ENCODE measurements around the gene NKAIN2. TPM values are rescaled to one million over a fixed set of nuclear protein-coding genes. Genes with fewer than 3 reads are reported as not detected.
"Not testable (repeated sequence)": the region's sequence is repeated elsewhere in the genome, so short reads cannot be mapped to it uniquely, and the experiment has no call there.

NKAIN2 gene
- total RNA-seq, 2 experiments from 2014 or later, result not detected

- H3K9me3 Mint-ChIP-seq (ENCODE audit: low read depth), result peaks cover 19% of the 10 kb centered on the region
- H3K4me3 Mint-ChIP-seq, result no peak overlapping the region
- no peaks in the 10 kb centered on the region for H3K27me3 Mint-ChIP-seq
- no peak for DNase-seq
- CTCF ChIA-PET, result interaction anchor here (1.1 kb wide), 1 partner anchor 309 kb away, joined by 3 read pairs; no protein-coding TSS in a partner anchor
- H3K36me3 Mint-ChIP-seq (ENCODE audit: low read depth), result peaks cover 2% of the 10 kb centered on the region
- no peaks in the 10 kb centered on the region for H3K4me1 Mint-ChIP-seq
- no peak overlapping the region for H3K27ac Mint-ChIP-seq
- ATAC-seq, result no peak
- POLR2A ChIA-PET, result no interaction called here
- intact Hi-C loops (cut with DNase I, micrococcal nuclease), result no loop called here
Observed at GRCh38 chr6:124676033-124676432, 872.4 kb downstream of the NKAIN2 start.

GRCh38 chr6:124677874-124678273 lies 874.2 kb downstream of the NKAIN2 start:
- POLR2A ChIA-PET, result no interaction called here
- H3K9me3 Mint-ChIP-seq (ENCODE audit: low read depth), result peaks cover 19% of the 10 kb centered on the region

GRCh38 chr6:124679387-124679786 lies 875.7 kb downstream of the NKAIN2 start:
- ChIA-PET CTCF (no interaction called here), POLR2A (no interaction called here)
- Mint-ChIP-seq H3K4me3 (no peak overlapping the region), H3K4me1 (no peaks in the 10 kb centered on the region), H3K27me3 (no peaks in the 10 kb centered on the region), H3K9me3 (ENCODE audit: low read depth) (peaks cover 19% of the 10 kb centered on the region), H3K36me3 (ENCODE audit: low read depth) (peaks cover 2% of the 10 kb centered on the region), H3K27ac (no peak overlapping the region)
- intact Hi-C loops (cut with DNase I, micrococcal nuclease), result no loop called here
- no peak for ATAC-seq
- DNase-seq, result no peak

More at GRCh38 chr6:124677874-124678273, 874.2 kb downstream of the NKAIN2 start:
- DNase-seq, result no peak
- Mint-ChIP-seq H3K4me3 (no peak overlapping the region), H3K27ac (no peak overlapping the region), H3K4me1 (no peaks in the 10 kb centered on the region), H3K27me3 (no peaks in the 10 kb centered on the region), H3K36me3 (ENCODE audit: low read depth) (peaks cover 2% of the 10 kb centered on the region)
- CTCF ChIA-PET, result no interaction called here
- ATAC-seq, result no peak
- intact Hi-C loops (cut with DNase I, micrococcal nuclease), result no loop called here

GRCh38 chr6:124682751-124683150 lies 879.1 kb downstream of the NKAIN2 start:
- POLR2A ChIA-PET, result no interaction called here
- Mint-ChIP-seq H3K36me3 (ENCODE audit: low read depth) (peaks cover 2% of the 10 kb centered on the region), H3K4me3 (no peak overlapping the region), H3K9me3 (ENCODE audit: low read depth) (peaks cover 11% of the 10 kb centered on the region), H3K27me3 (no peaks in the 10 kb centered on the region), H3K27ac (no peak overlapping the region), H3K4me1 (no peaks in the 10 kb centered on the region)
- no peak for DNase-seq
- CTCF ChIA-PET, result interaction anchor here (1.2 kb wide), 1 partner anchor 45 kb away, joined by 3 read pairs; no protein-coding TSS in a partner anchor
- ATAC-seq, result no peak
- intact Hi-C loops (cut with DNase I, micrococcal nuclease), result no loop called here

GRCh38 chr6:124683507-124683906 lies 879.8 kb downstream of the NKAIN2 start:
- no peak overlapping the region for H3K4me3 Mint-ChIP-seq
- ChIA-PET CTCF (no interaction called here), POLR2A (no interaction called here)
- H3K27ac Mint-ChIP-seq, result no peak overlapping the region
- ATAC-seq (no peak), DNase-seq (no peak)
- H3K4me1 Mint-ChIP-seq, result no peaks in the 10 kb centered on the region
- no peaks in the 10 kb centered on the region for H3K27me3 Mint-ChIP-seq
- peaks cover 6% of the 10 kb centered on the region for H3K9me3 Mint-ChIP-seq (ENCODE audit: low read depth)
- intact Hi-C loops (cut with DNase I, micrococcal nuclease), result no loop called here
- H3K36me3 Mint-ChIP-seq (ENCODE audit: low read depth), result no peaks in the 10 kb centered on the region

- DNase-seq (no peak), ATAC-seq (no peak)
- CTCF ChIA-PET, result no interaction called here
- no peak overlapping the region for H3K4me3 Mint-ChIP-seq
- no peaks in the 10 kb centered on the region for H3K36me3 Mint-ChIP-seq (ENCODE audit: low read depth)
- no peaks in the 10 kb centered on the region for H3K27me3 Mint-ChIP-seq
- POLR2A ChIA-PET, result no interaction called here
- no peaks in the 10 kb centered on the region for H3K9me3 Mint-ChIP-seq (ENCODE audit: low read depth)
- intact Hi-C loops (cut with DNase I, micrococcal nuclease), result no loop called here
- H3K27ac Mint-ChIP-seq, result no peak overlapping the region
- no peaks in the 10 kb centered on the region for H3K4me1 Mint-ChIP-seq
Observed at GRCh38 chr6:124684621-124685020, 881.0 kb downstream of the NKAIN2 start.

- no peaks in the 10 kb centered on the region for H3K27me3 Mint-ChIP-seq
- ATAC-seq (no peak), DNase-seq (no peak)
- H3K36me3 Mint-ChIP-seq (ENCODE audit: low read depth), result no peaks in the 10 kb centered on the region
- H3K27ac Mint-ChIP-seq, result no peak overlapping the region
- POLR2A ChIA-PET, result no interaction called here
- H3K4me1 Mint-ChIP-seq, result no peaks in the 10 kb centered on the region
- intact Hi-C loops (cut with DNase I, micrococcal nuclease), result no loop called here
- H3K4me3 Mint-ChIP-seq, result no peak overlapping the region
- CTCF ChIA-PET, result no interaction called here
- no peaks in the 10 kb centered on the region for H3K9me3 Mint-ChIP-seq (ENCODE audit: low read depth)
Observed at GRCh38 chr6:124688369-124688768, 884.7 kb downstream of the NKAIN2 start.

GRCh38 chr6:124694139-124694705 lies 890.6 kb downstream of the NKAIN2 start:
- no peaks in the 10 kb centered on the region for H3K4me1 Mint-ChIP-seq
- DNase-seq (no peak), ATAC-seq (no peak)
- H3K27ac Mint-ChIP-seq, result no peak overlapping the region
- no peaks in the 10 kb centered on the region for H3K9me3 Mint-ChIP-seq (ENCODE audit: low read depth)
- H3K27me3 Mint-ChIP-seq, result no peaks in the 10 kb centered on the region
- POLR2A ChIA-PET, result no interaction called here
- CTCF ChIA-PET, result no interaction called here
- no peak overlapping the region for H3K4me3 Mint-ChIP-seq
- no peaks in the 10 kb centered on the region for H3K36me3 Mint-ChIP-seq (ENCODE audit: low read depth)
- intact Hi-C loops (cut with DNase I, micrococcal nuclease), result no loop called here

GRCh38 chr6:124699038-124699437 lies 895.4 kb downstream of the NKAIN2 start:
- Mint-ChIP-seq H3K27ac (no peak overlapping the region), H3K9me3 (ENCODE audit: low read depth) (no peaks in the 10 kb centered on the region), H3K4me3 (no peak overlapping the region), H3K27me3 (no peaks in the 10 kb centered on the region), H3K36me3 (ENCODE audit: low read depth) (no peaks in the 10 kb centered on the region), H3K4me1 (no peaks in the 10 kb centered on the region)
- ChIA-PET CTCF (no interaction called here), POLR2A (no interaction called here)
- ATAC-seq, result no peak
- no peak for DNase-seq
- intact Hi-C loops (cut with DNase I, micrococcal nuclease), result no loop called here

GRCh38 chr6:124703541-124703940 lies 899.9 kb downstream of the NKAIN2 start:
- Mint-ChIP-seq H3K27me3 (no peaks in the 10 kb centered on the region), H3K4me3 (no peak overlapping the region), H3K4me1 (no peaks in the 10 kb centered on the region), H3K9me3 (ENCODE audit: low read depth) (peaks cover 2% of the 10 kb centered on the region), H3K27ac (no peak overlapping the region), H3K36me3 (ENCODE audit: low read depth) (no peaks in the 10 kb centered on the region)
- DNase-seq, result no peak
- intact Hi-C loops (cut with DNase I, micrococcal nuclease), result no loop called here
- no peak for ATAC-seq
- ChIA-PET POLR2A (no interaction called here), CTCF (no interaction called here)

- CTCF ChIA-PET; H3K36me3 Mint-ChIP-seq (ENCODE audit: low read depth); ATAC-seq; H3K9me3 Mint-ChIP-seq (ENCODE audit: low read depth); H3K27me3 Mint-ChIP-seq; H3K4me3 Mint-ChIP-seq; H3K27ac Mint-ChIP-seq; H3K4me1 Mint-ChIP-seq; intact Hi-C loops (cut with DNase I, micrococcal nuclease); DNase-seq; POLR2A ChIA-PET: not testable (repeated sequence)
Observed at GRCh38 chr6:124712532-124712931, 908.9 kb downstream of the NKAIN2 start.

GRCh38 chr6:124714728-124715127 lies 911.1 kb downstream of the NKAIN2 start:
- CTCF ChIA-PET, result no interaction called here
- H3K9me3 Mint-ChIP-seq (ENCODE audit: low read depth), result no peaks in the 10 kb centered on the region

GRCh38 chr6:124719913-124720312 lies 916.2 kb downstream of the NKAIN2 start:
- DNase-seq (no peak), ATAC-seq (no peak)
- intact Hi-C loops (cut with DNase I, micrococcal nuclease), result no loop called here
- Mint-ChIP-seq H3K27ac (no peak overlapping the region), H3K4me3 (no peak overlapping the region), H3K27me3 (peaks cover 2% of the 10 kb centered on the region), H3K4me1 (no peaks in the 10 kb centered on the region), H3K9me3 (ENCODE audit: low read depth) (no peaks in the 10 kb centered on the region), H3K36me3 (ENCODE audit: low read depth) (no peaks in the 10 kb centered on the region)
- ChIA-PET CTCF (no interaction called here), POLR2A (no interaction called here)

More at GRCh38 chr6:124714728-124715127, 911.1 kb downstream of the NKAIN2 start:
- ATAC-seq, result no peak
- Mint-ChIP-seq H3K27ac (no peak overlapping the region), H3K27me3 (peaks cover 2% of the 10 kb centered on the region), H3K4me1 (no peaks in the 10 kb centered on the region), H3K4me3 (no peak overlapping the region), H3K36me3 (ENCODE audit: low read depth) (no peaks in the 10 kb centered on the region)
- POLR2A ChIA-PET, result no interaction called here
- intact Hi-C loops (cut with DNase I, micrococcal nuclease), result no loop called here
- no peak for DNase-seq

Measured in activated CD4-positive, alpha-beta T cell treated with anti-CD3 and anti-CD28 coated beads for 36 hours (primary cell).